Ovary (tissue), 9 donors: ENCODE measurements around the gene PRPSAP1. TPM values are rescaled to one million over a fixed set of nuclear protein-coding genes. Genes with fewer than 3 reads are reported as not detected.

ENCODE experiments used
- DNase-seq, 5 donors: peaks; one replicate each; pipeline ENCODE4 v3.0.0-alpha.2; 2019 to 2020
- H3K27ac ChIP-seq, 2 donors: fragments of 200-600 bp; one replicate each; pipeline versions ENCODE4 v1.5.1 to v1.8.0; 2019 to 2022
- H3K27me3 ChIP-seq: fragments of 200-600 bp; one replicate; pipeline ENCODE4 v1.8.0; 2022
- H3K36me3 ChIP-seq: fragments of 200-600 bp; sonication (generic); one replicate; pipeline ENCODE4 v1.5.1; 2019
- H3K4me1 ChIP-seq: one replicate; pipeline ENCODE4 v1.8.1; 2013; ENCODE audit warnings: mild to moderate bottlenecking, moderate library complexity; ENCODE audit not compliant: insufficient read depth
- H3K4me3 ChIP-seq: fragments of 200-600 bp; sonication (generic); one replicate; pipeline ENCODE4 v1.5.1; 2017
- H3K9me3 ChIP-seq, 2 donors: fragments of 200-600 bp in 1 of 2; sonication (generic) in 1 of 2; one replicate each; pipeline versions ENCODE4 v1.5.1 to v1.8.1; 2013 to 2019; ENCODE audit warnings: mild to moderate bottlenecking in 1 of 2, moderate library complexity in 1 of 2
- CTCF ChIP-seq, 3 donors: fragments of 450-650 bp in 2 of 3; fragments of 200-600 bp in 1 of 3; IDR thresholded peaks; one replicate each; pipeline versions ENCODE4 v1.5.1 to v1.8.0; 2016 to 2022; ENCODE audit warnings: antibody characterized with exemption in 3 of 3, mild to moderate bottlenecking in 1 of 3
- EP300 ChIP-seq: sonication (generic); formaldehyde crosslinking; IDR thresholded peaks from one replicate; pipeline ENCODE4 v1.6.1; 2017; ENCODE audit warnings: antibody characterized with exemption
- POLR2A ChIP-seq: fragments of 450-650 bp; IDR thresholded peaks from one replicate; pipeline ENCODE4 v1.6.1; 2017; ENCODE audit warnings: antibody characterized with exemption, mild to moderate bottlenecking, moderate library complexity
- WGBS, 3 donors: extraction: QIAGEN DNeasy Blood & Tissue Kit in 1 of 3; methylation state at CpG; one replicate each; pipeline versions ENCODE4 v1.1.5 to v1.1.7; 2013 to 2017; 5-methylcytosine and 5-hydroxymethylcytosine counted together
- intact Hi-C, 4 donors: fragments of 100-400 bp; cut with DNase I; formaldehyde crosslinking; loops; one replicate each; pipeline versions ENCODE4 v1.11.0 to v1.15.1; 2022 to 2023
- polyA plus RNA-seq, 2 donors: library from polyadenylated mRNA; stranded (reverse); fragments of 200-250 nt in 1 of 2; fragments of 350-450 nt in 1 of 2; fragmentation: Illumina TruSeq in 1 of 2; extraction: RNeasy Lipid Tissue Mini Kit (QIAGEN cat#74804) in 1 of 2; gene quantifications; one replicate each; pipeline ENCODE4 v1.2.3, GENCODE V29; 2013 to 2014
- total RNA-seq, 7 donors: library from RNA; depleted of rRNA in 2 of 7; stranded (reverse); fragments of >200 nt in 2 of 7; fragmentation: NEBNext Ultra II Directional in 3 of 7; extraction: Animal tissue kit (Norgen Biotek cat#: 25700) in 3 of 7; gene quantifications; one replicate each; pipeline versions ENCODE4 v1.1.0 to v1.2.4, GENCODE V29; 2016 to 2023
- donor health status: DM: no; HTN: no; CAD: no; lungs with moderate emphysema.
- donor health status: DM: no; HTN: no; CAD: no.
- donor health status: Bipolar disorder and iron deficiency.
- donor health status: DM: yes; HTN: yes; CAD: no.
- donor health status: DM: no; HTN: no; CAD: no.
- donor health status: DM: yes; HTN: yes; CAD: no.

PRPSAP1 gene
- total and polyA plus RNA-seq, 9 donors = 26.1 to 57.9 (median 44.5) TPM

DNA sequence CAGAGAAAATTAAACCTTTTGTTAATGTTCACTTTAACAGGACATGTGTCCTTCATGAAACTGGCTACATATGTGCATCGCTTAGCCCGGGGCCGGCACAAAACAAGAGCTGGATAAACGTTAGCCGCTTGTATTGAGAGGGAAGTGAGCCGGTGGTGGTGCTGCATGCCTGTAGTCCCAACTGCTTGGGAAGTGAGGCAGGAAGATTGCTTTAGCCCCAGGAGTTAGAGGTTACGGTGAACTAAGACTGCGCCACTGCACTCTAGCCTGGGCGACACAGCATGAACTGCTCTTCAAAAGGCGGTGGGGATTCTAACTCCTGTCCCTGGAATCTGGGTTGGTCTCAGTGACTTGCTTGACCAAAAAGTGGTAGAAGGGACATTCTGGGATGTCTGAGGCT, 15.7 kb upstream of the PRPSAP1 start:
- no peaks in the 10 kb centered on the region for H3K27me3 ChIP-seq
- no peak overlapping the region for H3K4me3 ChIP-seq
- 74 to 83% (median 79%) methylated on average over 10 of the region's 10 CpGs for WGBS, 3 donors
- TF ChIP-seq POLR2A = no peak
- TF ChIP-seq EP300 = no peak
- TF ChIP-seq CTCF (IDR thresholded peaks at IDR 0.05) = no peak
- no peaks in the 10 kb centered on the region for H3K36me3 ChIP-seq
- H3K9me3 ChIP-seq = no peaks in the 10 kb centered on the region
- H3K27ac ChIP-seq = no peak overlapping the region
- intact Hi-C loops = no loop called here
- H3K4me1 ChIP-seq = no peaks in the 10 kb centered on the region
- no peak for DNase-seq

- 70 to 84% (median 75%) methylated on average over 10 to 11 of the region's 11 CpGs for WGBS, 3 donors
- no peak overlapping the region for H3K27ac ChIP-seq
- H3K36me3 ChIP-seq = no peaks in the 10 kb centered on the region
- intact Hi-C loops = no loop called here
- no peaks in the 10 kb centered on the region for H3K4me1 ChIP-seq
- H3K4me3 ChIP-seq = no peak overlapping the region
- TF ChIP-seq POLR2A = no peak
- TF ChIP-seq EP300 = no peak
- TF ChIP-seq CTCF (IDR thresholded peaks at IDR 0.05) = no peak
- no peaks in the 10 kb centered on the region for H3K27me3 ChIP-seq
- no peak for DNase-seq
- no peaks in the 10 kb centered on the region for H3K9me3 ChIP-seq
Observed at GRCh38 chr17:76368545-76368944, 14.8 kb upstream of the PRPSAP1 start.

- WGBS, 3 donors = 57 to 74% (median 70%) methylated on average over 4 to 6 of the region's 6 CpGs
- Histone ChIP-seq H3K27ac (no peak overlapping the region), H3K9me3 (no peaks in the 10 kb centered on the region), H3K4me3 (no peak overlapping the region), H3K36me3 (no peaks in the 10 kb centered on the region), H3K4me1 (no peaks in the 10 kb centered on the region), H3K27me3 (no peaks in the 10 kb centered on the region)
- intact Hi-C loops = no loop called here
- TF ChIP-seq POLR2A (no peak), CTCF (IDR thresholded peaks at IDR 0.05) (no peak), EP300 (no peak)
- no peak for DNase-seq
Observed at GRCh38 chr17:76367642-76368041, 13.9 kb upstream of the PRPSAP1 start.

- H3K36me3 ChIP-seq = no peaks in the 10 kb centered on the region
- no peaks in the 10 kb centered on the region for H3K27me3 ChIP-seq
- no peak for DNase-seq
- H3K9me3 ChIP-seq = no peaks in the 10 kb centered on the region
- H3K27ac ChIP-seq = no peak overlapping the region
- intact Hi-C loops = no loop called here
- H3K4me1 ChIP-seq = no peaks in the 10 kb centered on the region
- no peak for TF ChIP-seq EP300
- no peak for TF ChIP-seq POLR2A
- TF ChIP-seq CTCF (IDR thresholded peaks at IDR 0.05) = no peak
- WGBS, 3 donors = 95 to 100% (median 98%) methylated on average over 3 of the region's 3 CpGs
- no peak overlapping the region for H3K4me3 ChIP-seq
Observed at GRCh38 chr17:76366247-76366646, 12.5 kb upstream of the PRPSAP1 start.
